HG02642 (cell line): ENCODE data around the gene PUSL1.

Source experiments
- ATAC-seq: cut with Tn5 transposase; IDR thresholded peaks from one replicate; pipeline ENCODE4 v1.9.1; 2021; ENCODE audit warnings: mild to moderate bottlenecking; ENCODE audit not compliant: unreplicated experiment, poor library complexity

Gene PUSL1, protein sequence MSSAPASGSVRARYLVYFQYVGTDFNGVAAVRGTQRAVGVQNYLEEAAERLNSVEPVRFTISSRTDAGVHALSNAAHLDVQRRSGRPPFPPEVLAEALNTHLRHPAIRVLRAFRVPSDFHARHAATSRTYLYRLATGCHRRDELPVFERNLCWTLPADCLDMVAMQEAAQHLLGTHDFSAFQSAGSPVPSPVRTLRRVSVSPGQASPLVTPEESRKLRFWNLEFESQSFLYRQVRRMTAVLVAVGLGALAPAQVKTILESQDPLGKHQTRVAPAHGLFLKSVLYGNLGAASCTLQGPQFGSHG

DNA sequence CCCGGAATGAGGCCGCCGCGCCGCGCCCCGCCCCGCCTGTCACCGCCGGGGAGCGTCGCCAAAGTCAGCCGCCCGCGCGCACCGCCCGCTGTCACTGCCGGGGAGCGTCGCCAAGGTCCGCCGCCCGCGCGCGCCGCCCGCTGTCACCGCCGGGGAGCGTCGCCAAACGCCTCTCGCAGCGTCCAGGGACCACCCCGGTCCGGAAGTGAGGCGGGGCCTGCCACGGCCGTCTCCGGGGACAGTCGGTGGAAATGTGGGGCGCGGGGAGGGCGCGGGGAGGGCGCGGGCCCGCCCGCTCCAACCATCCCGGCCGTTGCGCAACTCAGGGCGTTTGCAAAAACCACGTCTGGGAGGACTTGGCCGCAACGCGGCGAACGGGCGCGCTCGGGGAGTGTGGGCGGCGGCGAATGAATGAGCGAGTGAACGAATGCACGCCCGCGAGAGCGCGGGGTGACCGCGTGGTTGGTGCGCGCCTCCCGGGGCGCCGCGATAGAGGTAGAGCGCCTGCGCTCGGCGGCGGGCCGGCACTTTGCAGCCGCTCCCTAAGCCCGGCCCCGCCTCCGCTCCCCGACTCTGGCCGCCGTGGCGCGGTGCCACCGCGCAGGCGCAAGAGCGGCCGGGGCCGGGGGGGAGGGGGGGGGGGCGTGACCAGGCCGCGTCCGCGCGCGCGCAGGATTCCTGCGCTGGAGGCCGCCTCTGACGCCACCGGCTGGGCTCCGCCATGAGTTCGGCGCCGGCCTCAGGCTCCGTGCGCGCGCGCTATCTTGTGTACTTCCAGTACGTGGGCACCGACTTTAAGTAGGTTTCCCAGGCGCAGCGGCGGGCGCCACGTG is at the start of gene PUSL1, which contains the start of gene ACAP3:
PUSL1 (plus strand) TSS at position 675 of the 833 bp plus-strand sequence; CDS start at position 722, 47 bp downstream.
ACAP3 (minus strand) TSS at position 8 of the 833 bp plus-strand sequence. CDS start 115 bp downstream, outside the sequence.
- ATAC-seq: peak; percentile 64

DNA sequence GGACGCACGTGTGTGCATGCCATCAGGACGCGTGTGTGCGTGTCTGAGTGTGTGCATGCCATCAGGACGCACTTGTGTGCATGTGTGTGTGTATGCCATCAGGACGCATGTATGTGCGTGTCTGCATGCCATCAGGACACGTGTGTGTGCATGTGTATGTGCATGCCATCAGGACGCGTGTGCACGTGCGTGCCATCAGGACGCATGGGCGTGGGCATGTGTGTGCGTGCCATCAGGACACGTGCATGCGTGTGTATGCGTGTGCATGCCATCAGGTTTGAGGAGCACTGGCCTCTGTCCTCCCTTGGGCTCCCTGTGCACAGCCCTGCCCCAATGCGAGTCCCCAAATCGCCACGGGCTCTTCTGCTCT is 49.3 kb upstream of the PUSL1 start:
- ATAC-seq: no peak

DNA sequence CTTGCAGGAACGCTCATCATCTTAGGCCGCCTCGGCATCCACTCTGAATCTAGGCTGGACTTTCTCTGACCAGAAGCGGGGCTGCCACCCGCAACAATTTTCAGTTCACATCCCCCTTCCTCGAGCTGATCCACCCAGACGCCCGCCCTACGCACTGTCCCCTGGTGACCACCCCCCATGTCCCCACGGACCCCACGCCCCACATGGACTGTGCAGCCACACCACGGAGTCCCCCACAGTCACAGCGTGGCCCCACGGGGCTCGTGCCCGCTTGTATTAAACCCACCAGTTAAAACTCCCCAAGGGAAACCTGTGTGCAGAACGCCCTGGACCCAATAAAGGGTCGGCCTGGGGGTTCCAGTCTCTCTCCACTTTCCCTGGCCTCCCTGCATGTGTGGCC is 48.9 kb upstream of the PUSL1 start:
- ATAC-seq: no peak

DNA sequence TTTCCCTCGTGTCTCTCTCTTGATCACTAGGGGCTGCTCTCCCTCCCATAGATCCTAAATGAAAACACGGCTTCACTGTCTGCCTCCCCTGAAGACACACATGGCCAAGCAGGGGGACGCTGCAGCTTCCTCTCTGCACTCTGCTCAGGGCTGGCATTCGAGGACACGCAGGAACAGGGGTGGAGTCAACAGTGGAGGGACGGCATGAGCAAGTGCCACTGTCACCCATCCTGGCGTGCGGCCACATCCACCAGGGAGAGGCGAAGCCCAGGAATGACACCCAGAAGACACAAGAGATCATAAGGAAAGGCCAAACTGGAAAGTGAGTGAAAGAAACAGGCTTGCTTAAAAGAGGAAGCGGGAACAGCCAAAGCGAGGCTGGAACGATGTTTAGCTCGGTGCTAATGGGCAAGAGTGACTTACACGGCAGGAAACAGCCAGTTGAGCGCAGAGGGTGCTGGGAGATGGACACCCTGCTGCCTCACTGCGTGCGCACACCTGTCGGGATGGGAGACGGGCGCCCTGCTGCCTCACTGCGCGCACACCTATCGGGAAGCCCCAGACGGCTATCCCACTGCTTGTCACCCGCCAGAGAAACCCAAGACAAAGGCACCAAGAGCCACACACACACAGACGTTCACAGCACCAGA is 48.3 kb upstream of the PUSL1 start:
- no peak for ATAC-seq

DNA sequence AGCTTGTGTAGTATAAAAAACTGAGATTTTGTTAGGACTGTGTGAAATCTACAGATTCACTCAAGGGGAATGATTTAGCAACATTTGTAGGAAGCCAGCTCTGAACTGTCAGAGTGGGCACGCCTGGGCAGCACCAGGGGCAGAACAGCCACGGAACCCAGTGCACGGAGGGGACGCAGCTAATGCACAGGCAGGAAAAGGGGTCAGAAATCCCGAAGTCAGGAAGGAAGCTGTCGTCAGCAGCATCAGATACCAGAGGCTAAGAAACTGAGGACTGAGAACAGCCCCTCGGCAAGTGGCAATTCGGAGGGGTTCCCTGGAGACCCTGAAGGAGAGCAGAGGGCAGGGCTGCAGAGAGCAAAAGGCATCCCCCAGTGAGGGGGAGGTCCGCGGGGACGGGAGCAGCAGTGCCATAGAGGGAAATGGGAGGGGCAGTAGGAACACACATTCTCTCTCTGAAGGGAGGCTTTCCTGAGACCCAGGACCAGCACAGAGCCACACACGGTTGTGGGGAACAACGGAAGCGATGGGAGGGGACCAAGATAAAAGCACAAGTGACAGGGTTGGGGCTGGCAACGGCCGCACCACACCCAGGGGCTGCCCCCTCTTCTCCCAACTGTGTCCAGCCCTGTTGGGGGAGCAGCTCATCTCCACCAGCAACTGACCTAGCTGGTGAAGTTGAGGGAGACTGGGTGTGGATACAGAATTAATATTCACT is 47.4 kb upstream of the PUSL1 start:
- ATAC-seq: no peak

DNA sequence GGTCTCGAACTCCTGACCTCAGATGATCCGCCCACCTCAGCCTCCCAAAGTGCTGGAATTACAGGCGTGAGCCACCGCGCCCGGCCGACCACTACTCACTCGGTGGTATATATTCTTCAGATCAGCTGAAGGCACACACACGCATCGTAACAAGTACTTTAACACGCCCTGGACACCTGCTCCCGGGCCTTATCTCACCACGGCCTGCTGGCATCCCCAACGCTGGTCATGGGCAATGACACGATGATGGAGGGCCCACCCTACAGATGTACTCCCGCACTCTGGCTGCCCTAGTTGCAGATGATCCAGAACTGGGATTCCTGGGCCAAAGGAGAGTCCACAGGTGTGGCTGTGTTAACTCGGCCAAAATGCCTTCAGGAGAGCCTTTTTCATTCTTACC is 46.3 kb upstream of the PUSL1 start:
- no peak for ATAC-seq

DNA sequence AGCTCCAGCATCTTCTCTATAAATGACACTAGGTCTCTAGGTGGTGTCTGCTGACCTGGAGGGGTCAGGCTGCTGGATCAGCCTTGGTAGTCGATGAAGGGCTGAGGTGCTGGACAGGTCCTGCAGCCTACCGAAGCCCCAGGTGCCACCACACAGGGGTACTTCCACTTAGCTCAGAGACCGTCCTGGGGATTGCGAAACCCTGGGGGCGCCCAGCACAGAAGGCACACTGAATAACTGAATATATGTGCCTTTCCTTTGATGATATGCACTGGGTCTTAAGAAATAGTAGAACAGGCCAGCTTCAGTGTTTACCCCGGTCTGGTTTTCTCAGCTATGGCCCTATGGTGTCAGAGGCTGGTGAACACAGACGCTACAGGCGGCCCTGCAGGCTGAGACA is 45.6 kb upstream of the PUSL1 start:
- no peak for ATAC-seq

DNA sequence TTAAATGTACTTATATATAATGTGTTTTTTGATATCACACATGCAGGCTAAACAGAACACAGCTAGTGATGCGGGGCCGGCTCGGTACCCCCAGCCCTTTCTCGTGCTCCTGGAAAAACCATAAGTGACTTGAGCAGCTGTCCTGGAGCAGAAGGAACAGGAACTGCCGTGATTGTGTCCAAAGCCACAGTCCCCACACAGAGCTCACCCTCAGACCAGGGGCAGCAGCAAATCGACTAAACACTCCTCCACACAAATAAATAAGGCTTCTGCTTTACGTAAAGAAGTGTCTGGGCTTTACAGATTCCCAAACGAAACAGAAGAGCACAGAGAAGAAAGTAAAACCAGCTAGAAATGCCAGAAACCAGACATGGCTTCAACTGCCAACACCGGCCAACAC is 44.4 kb upstream of the PUSL1 start:
- ATAC-seq: no peak

DNA sequence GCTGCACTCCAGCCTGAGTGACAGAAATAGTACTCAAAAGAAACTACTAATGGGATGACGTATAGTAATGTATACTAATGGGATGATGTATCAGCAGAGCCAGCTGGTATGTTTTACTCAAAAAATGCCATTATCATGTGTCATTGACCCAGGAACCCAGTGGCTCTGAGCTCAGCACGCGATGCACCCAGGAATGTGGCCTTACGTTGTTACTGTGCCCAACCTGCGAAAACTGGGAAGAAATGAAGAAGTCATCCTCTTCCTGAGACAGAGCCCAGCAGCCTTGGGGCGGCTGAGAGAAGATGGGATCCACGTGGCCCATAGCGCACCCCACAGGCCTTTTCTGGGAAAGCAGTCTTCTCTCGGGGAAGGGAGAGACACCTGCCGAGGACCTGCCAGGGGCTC is 43.5 kb upstream of the PUSL1 start:
- no peak for ATAC-seq

DNA sequence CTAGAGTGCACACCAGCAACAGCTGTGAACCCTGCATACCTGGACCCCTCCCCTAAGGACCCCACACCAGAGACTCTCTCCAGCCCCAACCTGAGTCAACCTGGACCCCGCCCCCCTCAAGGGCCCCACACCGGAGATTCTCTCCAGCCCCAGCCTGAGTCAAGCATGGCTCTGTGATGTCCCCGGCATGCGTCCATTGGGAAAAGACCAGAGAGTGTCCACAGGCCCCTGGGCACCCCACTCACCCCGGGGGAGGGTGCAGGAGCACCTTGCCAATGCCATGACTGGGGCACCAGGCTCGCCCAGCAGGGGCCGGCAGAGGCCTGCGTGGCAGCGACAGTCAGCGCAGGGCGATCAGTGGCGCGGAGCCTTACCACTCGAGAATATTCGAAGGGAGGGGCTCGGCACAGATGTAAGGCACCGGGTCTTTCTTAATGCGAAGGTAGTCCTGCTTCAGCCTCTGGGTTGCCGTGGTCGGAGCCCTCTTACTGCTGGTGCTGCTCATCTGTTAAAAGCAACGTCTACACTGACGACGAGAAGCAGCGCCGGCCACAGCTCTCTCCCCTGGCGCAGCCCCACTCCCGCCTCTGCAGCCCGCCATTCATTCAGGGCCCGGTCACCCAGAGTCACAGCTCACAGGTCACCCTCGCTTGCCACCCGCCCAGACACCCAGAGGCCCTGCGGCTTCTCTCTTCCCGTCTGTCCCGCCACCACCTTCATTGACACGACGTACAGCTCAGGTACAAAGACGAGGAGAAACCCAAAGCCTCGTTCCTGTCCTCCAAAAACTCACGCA is 40.7 kb upstream of the PUSL1 start:
- no peak for ATAC-seq

DNA sequence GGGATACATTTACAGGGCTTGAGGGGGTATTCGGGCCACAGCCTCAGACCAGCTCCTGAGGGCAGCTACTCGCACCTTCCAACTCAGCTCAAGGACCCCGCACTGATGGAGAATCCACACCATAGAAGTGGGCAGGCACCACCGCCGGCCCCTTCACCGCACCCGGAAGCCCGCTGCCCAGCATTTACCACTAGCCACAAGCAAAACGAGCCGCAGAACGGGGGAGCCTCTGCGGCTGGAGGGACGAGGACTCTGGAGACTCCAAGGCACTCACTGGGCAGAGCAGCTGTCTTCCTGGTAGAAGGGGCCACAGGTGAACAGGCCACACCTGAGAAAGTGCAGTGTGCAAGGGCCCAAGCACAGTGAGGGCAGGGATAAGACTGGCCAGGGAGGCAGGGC is 40.1 kb upstream of the PUSL1 start:
- no peak for ATAC-seq

DNA sequence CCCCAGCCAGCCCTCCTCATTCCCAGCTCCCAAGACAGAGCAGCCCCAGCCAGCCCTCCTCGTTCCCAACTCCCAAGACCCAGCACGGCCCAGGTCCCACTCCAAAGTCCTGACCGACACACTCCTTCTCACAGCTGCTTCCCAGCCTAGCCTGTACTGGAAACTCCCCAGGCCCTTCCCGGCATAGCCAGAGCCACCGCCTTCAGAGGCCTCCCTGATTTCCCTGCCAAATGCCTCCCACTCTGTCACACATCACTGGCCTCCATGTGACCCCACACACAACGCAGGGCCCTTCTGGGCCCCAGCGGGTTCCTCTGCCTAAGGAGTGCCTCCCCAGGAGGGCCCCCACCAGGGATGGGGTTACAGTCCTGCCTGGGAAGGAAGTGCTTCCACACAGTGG is 37.6 kb upstream of the PUSL1 start:
- ATAC-seq: no peak

DNA sequence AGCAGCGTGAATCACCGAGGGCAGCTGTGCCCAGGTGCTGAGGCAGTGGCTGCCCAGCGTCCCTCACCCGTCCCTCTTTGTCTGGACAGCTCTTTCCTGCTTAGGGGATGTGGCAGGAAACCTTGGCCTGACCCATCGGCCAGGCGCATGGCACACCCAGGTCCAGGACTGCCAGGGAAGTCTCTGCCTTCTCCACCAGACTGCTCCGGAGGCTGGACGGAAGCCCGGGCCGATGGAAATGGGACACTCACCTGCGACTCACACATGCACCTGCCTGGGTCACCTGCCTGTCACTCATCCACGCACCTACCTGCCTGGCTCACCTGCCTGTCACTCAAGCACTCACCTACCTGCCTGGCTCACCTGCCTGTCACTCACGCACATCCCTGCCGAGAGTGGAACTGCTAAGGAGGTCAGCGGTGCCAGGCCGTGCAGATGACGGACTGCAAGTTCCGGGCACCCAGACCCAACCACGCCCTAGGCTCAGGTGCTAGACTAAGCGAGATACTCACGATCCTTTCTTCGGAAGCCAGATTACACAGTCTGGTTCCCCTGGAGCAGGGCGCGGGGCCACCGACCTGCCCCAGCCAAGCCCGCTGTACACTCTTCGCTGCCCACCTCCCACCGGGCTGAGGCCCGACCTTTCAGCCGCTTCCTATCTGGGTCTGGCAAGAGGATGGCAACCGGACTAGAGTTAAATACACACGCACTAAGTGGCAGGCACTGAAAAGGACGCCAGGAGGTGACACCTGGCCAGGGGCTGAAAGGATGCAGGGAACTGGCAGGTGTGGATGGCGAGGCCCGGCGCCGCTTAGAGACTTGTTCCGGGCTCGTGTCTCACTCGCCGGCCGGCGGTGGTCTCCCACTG is 35.8 kb upstream of the PUSL1 start:
- peak; percentile 1 for ATAC-seq

DNA sequence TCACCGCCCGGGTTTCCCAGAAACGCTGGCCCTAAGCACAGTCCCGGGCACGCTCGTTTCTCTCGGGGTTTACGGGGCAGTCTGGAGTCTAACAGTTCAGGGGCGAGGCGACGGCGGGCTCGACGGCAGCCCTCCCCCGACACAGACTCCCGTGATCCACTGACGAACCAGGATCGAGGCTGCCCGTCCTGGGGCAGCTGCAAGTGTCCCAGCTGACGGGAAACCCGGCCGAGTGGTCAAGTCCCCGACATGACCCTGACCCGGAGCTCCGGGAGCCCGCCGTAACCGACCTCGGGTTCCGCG is 35.2 kb upstream of the PUSL1 start:
- peak; percentile 4 for ATAC-seq

DNA sequence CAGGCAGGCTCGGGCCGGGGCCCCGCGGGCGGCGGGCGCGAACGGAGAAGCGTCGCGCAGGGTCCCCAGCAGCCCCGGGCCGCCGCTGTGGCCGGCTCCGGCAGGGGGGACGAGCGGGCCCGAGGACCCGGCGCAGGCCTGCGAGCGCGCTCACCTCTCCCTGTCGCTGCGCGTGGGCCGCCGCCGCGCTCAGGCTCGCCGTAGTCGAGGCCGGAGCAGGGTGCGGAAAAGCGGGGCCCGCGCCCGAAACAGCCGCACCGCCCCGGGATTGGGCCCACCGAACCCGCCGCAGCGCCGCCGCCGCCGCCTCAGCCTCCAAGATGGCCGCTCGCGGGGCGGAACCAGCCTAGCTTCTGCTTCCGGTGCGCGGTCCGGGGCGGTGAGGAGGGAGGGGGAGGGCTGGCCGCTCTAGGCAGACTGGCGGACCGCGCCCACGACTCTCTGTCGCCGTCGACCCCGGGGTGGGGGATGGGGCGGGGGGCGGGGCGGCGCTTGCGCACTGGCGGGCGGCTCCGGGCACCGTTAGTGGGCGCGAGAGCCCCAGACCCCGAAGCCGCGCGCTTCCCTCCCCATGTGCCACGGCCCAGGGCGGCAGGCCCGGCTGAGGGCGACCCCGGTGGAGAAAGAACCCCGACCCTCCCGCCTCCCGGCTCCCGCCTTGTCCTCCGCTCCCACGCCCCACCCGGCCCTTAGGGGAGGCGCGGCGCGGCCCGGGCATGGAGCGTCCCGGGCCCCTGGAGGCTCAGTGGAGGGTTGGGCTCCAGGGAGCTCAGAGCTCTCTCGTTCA is 34.7 kb upstream of the PUSL1 start, which contains the start of gene UBE2J2:
UBE2J2 (minus strand) TSS at position 343 of the 787 bp plus-strand sequence. CDS start 5,862 bp downstream, outside the sequence.
- ATAC-seq: peak; percentile 84

DNA sequence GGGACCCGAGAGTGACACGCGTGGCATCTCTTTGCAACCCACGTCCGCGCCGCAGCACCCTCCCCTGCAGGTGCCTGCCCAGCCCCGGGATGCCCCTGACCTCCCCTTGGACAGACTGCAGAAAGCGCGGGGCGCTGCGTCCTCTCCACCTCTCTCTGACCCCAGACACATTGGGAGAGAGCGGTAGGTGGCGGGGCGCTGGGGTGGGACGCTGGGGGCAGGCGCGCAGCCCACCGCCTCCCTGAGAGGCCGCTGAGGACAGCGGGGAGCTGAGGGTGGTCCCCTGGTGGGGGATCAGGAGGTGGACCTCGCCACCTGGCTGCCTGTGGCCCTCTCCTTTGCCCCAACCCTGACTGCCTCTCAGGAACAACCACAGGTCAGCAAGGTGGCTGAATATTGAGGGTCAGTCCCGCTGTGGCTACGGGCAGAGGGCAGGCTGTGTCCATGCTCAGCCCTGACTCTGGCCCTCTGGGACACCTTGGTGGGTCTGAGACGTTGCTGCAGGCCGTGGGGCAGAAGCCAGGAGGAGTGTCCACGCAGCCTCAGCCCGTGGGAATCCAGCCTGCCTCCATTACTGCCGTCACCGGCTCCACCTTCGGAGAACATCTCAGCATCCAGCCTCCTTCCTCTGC is 34.0 kb upstream of the PUSL1 start:
- ATAC-seq: peak; percentile 20

DNA sequence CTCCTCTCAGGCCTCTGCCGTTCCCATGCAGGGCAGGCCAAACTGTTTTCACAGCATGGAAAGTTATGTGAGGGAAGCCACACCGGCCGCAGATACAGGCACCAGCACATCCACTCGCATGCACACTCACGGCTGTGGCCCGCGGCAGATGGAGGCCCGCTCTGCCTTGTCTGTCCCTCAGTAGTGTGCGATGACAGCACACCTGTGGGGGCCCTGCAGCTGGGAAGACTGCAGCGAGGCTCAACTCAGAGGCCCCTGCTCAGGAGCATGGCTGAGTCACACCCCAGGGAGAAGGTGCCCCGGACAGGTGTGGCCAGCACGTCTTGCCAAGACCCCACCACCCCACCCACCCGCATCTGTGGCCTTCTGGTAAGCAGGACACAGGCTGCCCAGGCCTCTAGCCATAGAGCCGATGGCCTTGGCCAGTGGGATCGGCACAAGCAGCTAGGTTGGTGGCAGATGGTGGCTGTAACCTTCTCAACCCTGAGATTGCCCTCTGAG is 33.4 kb upstream of the PUSL1 start:
- no peak for ATAC-seq
